ENCODE data around the gene SP9.

The SP9 gene

GRCh38 chr2:174333372-174334277 lies 1.1 kb upstream of the SP9 start:
- DNase-seq: no peak

DNA sequence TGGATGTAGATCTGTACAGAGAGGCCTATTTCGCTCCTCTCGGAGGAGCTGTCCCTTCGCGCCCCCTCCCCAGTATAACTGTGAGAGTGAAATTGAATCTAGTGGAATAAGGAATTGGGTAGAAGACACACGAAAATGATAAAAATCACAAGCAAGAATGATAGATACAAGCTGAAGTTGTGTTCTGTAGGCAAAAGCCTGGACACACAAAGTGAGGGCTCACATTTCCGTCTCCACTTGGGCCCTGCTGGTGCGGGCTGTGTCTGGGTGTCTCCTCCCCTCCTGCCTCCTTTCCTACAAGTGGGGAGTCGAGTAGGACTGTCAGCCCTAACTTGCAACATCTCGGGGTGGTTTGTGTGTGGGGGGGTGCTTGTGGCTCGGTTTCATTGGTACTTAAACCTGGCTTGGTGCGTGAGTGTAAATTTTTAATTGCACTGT lies 457 bp upstream of the SP9 start:
- no peak for DNase-seq

- DNase-seq: no peak
Observed at GRCh38 chr2:174335254-174335987, 667 bp downstream of the SP9 start.

DNA sequence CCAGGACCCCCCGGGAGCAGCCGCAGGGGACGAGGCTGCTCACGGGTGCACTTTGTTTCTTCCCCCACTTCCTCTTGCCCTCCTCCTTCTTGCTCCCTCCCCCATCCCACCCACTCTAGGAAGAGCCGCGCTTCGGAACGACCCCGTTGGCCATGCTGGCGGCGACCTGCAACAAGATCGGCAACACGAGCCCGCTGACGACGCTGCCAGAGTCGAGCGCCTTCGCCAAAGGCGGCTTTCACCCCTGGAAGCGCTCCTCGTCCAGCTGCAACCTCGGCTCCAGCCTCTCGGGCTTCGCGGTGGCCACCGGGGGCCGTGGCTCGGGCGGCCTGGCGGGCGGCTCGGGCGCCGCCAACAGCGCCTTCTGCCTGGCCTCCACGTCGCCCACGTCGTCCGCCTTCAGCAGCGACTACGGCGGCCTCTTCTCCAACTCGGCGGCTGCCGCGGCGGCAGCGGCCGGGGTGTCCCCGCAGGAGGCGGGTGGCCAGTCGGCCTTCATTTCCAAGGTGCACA lies 1.3 kb downstream of the SP9 start:
- no peak for DNase-seq

- DNase-seq: peak; percentile 41
Observed at GRCh38 chr2:174336501-174337336, 2.0 kb downstream of the SP9 start.

DNA sequence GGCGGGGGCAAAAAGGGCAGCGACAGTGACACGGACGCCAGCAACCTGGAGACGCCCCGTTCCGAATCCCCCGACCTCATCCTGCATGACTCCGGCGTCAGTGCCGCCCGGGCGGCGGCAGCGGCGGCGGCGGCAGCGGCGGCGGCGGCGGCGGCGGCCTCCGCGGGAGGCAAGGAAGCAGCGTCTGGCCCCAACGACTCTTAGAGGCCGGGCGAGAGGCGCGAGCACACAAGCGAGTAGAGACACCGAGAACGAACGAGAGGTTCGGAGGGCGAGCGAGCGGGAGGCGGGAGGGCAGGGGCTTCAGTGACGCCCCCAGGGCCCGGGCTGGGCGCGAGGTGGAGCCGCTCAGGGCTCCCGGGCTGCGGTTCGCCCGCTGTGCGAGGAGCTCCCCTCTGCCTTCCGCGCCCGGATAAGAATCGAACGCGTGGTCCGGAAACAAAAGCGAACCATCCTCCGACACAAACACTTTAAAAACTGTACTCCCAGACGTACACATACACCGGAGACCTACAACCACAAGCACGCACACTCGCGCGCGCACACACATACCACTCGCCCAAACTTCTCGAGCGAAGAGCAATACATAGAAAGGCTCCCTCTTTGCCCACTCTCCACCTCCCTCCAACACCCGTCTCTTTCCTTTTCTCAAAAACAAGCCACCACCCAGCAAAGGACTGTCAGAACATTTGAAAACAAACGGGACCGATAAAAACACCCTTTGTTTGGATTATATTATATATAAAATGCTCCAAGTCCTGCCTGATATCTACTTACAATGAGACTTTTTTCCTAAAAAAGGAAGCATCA lies 2.8 kb downstream of the SP9 start:
- no peak for DNase-seq

DNA sequence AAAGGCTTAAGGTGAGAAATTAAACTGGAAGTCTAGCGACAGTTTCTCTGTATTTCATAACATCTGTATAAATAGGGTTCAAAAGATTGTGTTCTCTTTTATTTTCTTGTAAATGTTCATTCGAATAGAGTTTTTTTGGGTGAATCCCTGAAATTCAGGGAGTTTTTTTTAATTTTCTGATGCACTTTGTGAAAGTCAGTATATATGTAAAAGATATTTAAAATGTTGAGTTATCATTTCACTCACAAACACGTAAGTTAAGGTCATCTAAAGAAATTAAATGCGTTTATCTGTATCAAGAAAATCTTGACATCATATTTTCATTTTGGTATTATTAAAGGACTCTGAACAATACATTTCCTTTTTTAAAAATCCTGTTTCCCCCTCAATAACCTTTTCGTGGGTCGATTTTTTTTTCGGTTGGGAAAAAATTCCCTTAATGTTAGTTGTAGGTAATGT lies 3.4 kb downstream of the SP9 start:
- DNase-seq: no peak

GRCh38 chr2:174338671-174339560 lies 4.2 kb downstream of the SP9 start:
- no peak for DNase-seq

DNA sequence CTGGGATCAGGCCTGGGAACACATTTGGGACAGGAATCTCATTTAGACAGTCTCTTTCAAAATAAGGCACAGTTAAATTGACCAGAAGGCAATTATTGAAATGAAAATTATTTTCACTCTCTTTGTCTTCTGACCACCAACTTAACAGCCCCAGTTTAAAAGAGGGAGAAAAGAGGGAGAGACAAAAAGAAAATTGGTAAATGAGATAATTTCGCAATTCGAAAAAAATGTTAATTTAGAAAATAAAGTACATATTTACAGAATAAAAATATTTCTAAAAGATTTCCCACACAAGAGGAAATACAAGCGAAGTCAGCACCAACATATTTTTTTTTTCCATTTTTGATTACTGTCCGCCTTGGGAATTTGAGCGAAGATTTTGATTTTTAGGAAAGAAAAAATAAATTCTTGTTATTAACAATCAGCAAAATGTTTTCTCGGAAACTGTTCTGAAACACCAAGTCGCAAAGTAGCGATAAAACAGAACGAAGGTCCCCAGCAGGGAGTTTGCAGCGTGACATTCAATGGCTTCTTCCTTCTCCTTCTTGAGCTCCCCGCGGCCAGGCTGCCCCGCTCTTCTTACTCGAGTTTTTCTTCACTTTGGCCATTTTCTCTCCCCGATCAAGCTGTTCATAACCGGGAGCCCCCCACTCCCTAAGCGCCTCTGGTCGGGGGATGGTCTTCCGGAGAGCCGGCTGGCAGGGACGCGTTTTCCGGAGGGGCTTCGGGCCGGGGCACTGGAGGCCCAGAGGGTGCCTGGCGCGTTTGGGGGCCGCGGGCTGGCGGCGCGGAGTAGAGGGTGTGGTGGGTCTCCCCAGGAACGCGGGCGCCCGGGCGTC lies 5.0 kb downstream of the SP9 start:
- DNase-seq: no peak

DNA sequence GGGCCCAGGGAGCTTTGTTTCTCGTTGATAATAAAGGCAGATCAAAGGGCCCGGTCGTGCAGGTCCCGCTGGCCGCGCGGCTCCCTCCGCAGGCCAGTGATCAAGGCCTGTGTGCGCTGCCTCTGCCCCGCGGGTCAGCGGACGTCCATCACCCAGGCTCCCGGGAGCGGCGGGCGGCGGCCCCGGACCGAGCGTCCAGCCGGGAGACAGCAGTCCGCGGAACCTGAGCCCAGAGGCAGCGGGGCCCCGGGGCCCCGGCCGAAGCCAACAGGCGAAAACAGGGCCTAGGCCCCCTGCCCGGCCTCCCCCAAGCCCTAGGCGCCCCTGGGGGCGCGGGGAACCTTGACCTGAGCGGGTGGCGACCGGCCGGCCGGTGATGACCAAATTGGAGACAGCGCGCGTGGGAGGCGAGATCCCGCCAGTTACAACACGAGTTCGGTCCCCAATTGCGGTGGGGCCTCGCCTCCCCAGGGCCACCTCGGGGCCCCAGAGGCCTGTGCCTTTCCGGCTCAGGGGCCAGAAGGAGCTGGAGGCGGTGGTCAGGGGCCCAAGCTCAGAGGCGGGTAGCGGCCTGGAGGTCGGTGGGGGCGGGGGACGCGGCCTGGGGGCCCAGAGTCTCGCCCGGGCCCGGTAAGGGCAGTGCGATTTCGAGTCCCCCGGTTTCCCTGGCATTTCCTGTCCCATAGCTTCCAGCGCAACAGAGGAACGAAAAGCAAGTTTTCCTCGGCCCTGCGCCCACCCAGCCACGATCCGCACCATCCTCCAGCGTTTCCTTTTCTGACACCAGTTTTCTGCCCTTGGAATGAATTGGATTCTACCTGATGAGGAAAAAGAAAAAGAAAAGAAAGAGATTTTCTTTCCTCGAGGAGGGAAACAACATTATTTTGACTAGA lies 5.9 kb downstream of the SP9 start:
- no peak for DNase-seq

DNA sequence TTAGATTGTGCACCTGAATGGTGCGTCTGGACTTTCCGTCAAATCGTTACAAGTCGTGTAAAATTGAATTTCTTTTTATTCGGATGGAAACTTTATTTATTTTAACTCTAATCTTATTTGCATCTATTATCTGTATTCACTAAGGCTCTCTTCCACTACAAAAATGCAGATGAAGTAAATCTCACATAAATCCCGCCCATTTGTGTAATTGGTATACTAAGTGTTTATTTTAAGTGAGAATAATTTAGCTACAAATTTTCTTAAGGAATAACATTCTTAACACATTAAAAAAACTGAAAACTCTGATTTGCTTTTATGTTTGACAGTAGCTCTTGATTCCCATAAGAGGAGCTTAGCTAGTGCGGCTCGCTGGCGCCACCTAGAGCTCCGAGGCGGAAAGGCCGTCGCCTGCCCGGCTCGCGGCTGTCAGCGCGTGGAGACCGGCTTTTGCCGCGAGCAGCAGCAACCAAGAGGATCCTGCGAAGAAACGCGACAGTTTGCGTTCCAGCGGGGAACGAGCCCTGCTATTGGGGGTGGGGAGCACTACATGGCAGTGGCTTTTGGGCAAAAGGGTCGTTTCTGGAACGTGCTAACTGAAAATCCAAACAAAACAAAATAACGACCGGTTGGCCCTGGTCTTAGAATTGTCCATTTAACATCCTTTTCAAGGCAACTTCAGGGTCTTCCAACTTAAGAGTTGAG lies 6.7 kb downstream of the SP9 start:
- peak; percentile 86 for DNase-seq

DNA sequence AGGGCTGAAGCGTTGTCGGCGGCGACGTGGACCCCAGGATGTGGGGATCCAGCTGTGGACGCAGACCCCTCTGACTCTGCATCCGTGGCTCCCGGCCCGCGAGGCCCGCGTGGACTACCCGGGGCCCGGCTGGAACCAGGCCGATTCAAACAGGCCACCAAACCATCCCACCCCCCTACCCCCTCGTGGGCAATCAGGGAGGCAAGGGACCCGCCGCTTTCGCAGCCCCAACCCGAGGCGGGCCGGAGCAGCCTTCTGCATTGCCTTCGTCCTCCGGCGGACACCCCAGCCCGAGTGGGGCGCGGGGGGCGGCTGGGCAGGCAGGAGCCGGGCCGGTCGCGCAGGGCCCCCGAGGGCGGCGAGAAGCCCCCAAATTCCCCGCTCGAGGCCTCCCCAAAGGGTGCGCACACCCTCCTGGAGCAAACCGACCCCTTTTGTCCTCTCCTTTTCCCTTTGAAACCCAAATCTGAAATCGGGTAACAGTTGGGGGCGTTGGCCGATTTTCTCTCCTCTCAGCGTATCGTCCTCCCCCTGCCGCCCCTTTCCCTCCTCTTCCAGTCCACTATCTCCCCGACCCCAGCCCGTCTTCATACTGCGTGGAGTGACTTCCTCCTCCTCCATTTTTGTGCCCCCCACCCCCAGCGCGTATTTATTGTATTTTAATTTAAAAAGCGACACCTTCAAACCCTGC lies 7.4 kb downstream of the SP9 start:
- DNase-seq: no peak

GRCh38 chr2:174342686-174343342 lies 8.1 kb downstream of the SP9 start:
- no peak for DNase-seq

DNA sequence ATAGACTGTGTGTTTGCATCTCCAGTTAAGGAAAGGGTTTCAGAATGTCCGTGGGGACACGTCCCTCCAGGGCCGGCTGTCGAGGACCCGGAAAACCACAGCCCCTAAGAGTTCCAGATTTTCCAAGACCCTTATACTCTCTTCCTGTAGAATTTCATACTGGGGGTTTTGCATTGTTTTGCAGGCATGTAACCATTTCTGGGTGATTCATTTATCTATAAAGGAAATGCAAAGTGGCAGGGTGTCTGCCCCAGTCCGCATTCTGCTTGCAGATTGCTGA lies 8.5 kb downstream of the SP9 start:
- DNase-seq: no peak

- DNase-seq: no peak
Observed at GRCh38 chr2:174343623-174344455, 9.1 kb downstream of the SP9 start.

DNA sequence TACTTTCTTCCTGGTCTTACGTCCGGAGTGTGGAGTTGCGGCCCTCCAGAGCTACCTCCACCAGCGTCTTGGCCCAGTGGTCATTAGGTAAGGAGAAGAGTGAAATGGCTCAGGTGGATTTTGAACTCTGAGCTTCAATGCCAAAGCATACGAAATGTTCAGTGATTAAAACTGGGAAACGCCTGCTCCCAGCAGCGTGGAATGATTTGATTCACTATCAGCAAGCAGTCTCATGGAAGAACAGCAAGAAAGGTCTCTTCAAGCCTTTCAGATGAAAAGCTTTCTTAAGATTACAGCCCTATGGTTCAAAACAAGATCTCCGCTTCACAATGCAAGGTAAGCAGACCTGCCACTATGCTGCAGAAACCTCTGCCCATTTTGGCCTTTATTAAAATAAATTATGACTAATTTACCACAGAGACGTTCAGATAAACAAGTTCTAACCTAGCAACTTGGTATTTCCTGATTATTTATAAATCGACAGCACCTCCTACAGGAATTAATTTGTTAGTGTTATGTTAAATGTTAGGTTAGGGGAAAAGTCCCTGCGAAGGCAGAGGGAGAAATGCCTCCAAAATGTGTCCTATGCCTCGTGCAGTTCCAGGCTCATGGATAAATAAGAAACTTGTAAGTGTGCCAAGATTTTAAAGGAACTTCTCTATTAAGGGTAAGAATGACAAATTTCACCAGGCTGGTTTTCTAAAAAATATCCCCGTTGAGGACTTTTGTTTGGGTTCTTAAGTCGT lies 10.1 kb downstream of the SP9 start:
- no peak for DNase-seq
